Measurements from ENCODE around the gene BTNL3. TPM values are rescaled to one million over a fixed set of nuclear protein-coding genes. Genes with fewer than 3 reads are reported as not detected.

The BTNL3 gene
- total and polyA plus RNA-seq, 2 experiments from 2014 or later: 0.08 TPM; not detected in 1

GRCh38 chr5:181044093-181044599 lies 55.5 kb downstream of the BTNL3 start:
- no peak overlapping the region for H3K4me3 ChIP-seq
- peaks cover 5% of the 10 kb centered on the region for H3K4me1 Mint-ChIP-seq
- no peaks in the 10 kb centered on the region for H4K20me1 ChIP-seq (replicated peaks; ENCODE audit: insufficient read depth)
- no peaks in the 10 kb centered on the region for H3K4me1 ChIP-seq (ENCODE audit: insufficient read depth)
- H3K4me2 ChIP-seq: no peak overlapping the region
- H3K27ac Mint-ChIP-seq: no peak overlapping the region
- no peak for ATAC-seq
- H3K79me2 ChIP-seq (replicated peaks; ENCODE audit: insufficient read depth): no peaks in the 10 kb centered on the region; the same call in 1 of the 2 replicates
- no peaks in the 10 kb centered on the region for H3F3A ChIP-seq (replicated peaks; ENCODE audit: low read depth)
- no peak overlapping the region for H3K4me3 Mint-ChIP-seq
- H3K27me3 Mint-ChIP-seq (ENCODE audit: insufficient read depth, low read depth, poor library complexity): peaks cover 6% of the 10 kb centered on the region
- no peaks in the 10 kb centered on the region; the same call in 1 of the 2 replicates for H3K9me2 ChIP-seq (ENCODE audit: insufficient read depth)
- H3K36me3 ChIP-seq (ENCODE audit: insufficient read depth): no peaks in the 10 kb centered on the region
- TF ChIP-seq REST (IDR thresholded peaks at IDR 0.05; ENCODE audit: unreplicated experiment): no peak
- no peaks in the 10 kb centered on the region for H3K36me3 Mint-ChIP-seq (ENCODE audit: low read depth)
- no peak overlapping the region for H3K27ac ChIP-seq (ENCODE audit: low read depth)
- DNase-seq (ENCODE audit: low spot score): no peak
- no peaks in the 10 kb centered on the region for H3K9me3 Mint-ChIP-seq
- peaks cover 25% of the 10 kb centered on the region for H3K27me3 ChIP-seq (ENCODE audit: insufficient read depth)
- no peak overlapping the region for H2AFZ ChIP-seq

- DNase-seq (ENCODE audit: low spot score) (no peak), ATAC-seq (no peak)
- H3K4me3 ChIP-seq: no peak overlapping the region
- no peaks in the 10 kb centered on the region; the same call in 1 of the 2 replicates for H3K9me2 ChIP-seq (ENCODE audit: insufficient read depth)
- H3K4me3 Mint-ChIP-seq: no peak overlapping the region
- no peaks in the 10 kb centered on the region for H3K4me1 ChIP-seq (ENCODE audit: insufficient read depth)
- peaks cover 32% of the 10 kb centered on the region for H3K27me3 ChIP-seq (ENCODE audit: insufficient read depth)
- H3K4me1 Mint-ChIP-seq: peaks cover 3% of the 10 kb centered on the region
- H3K27me3 Mint-ChIP-seq (ENCODE audit: insufficient read depth, low read depth, poor library complexity): peaks cover 9% of the 10 kb centered on the region
- peak overlapping the region; percentile 38; the same call in 1 of the 2 replicates for H2AFZ ChIP-seq
- no peaks in the 10 kb centered on the region; the same call in 1 of the 2 replicates for H3K79me2 ChIP-seq (replicated peaks; ENCODE audit: insufficient read depth)
- no peak overlapping the region for H3K4me2 ChIP-seq
- H3K27ac ChIP-seq (ENCODE audit: low read depth): no peak overlapping the region
- no peaks in the 10 kb centered on the region for H4K20me1 ChIP-seq (replicated peaks; ENCODE audit: insufficient read depth)
- H3K9me3 Mint-ChIP-seq: no peaks in the 10 kb centered on the region
- no peaks in the 10 kb centered on the region for H3F3A ChIP-seq (replicated peaks; ENCODE audit: low read depth)
- H3K36me3 ChIP-seq (ENCODE audit: insufficient read depth): no peaks in the 10 kb centered on the region
- H3K27ac Mint-ChIP-seq: no peak overlapping the region
- no peaks in the 10 kb centered on the region for H3K36me3 Mint-ChIP-seq (ENCODE audit: low read depth)
- TF ChIP-seq ETS1 (IDR thresholded peaks at IDR 0.05) (no peak), REST (IDR thresholded peaks at IDR 0.05; ENCODE audit: unreplicated experiment) (no peak), ZNF331 (CRISPR knock-in tag; IDR thresholded peaks at IDR 0.05; ENCODE audit: low read depth) (no peak), EZH2phosphoT487 (IDR thresholded peaks at IDR 0.05; ENCODE audit: unreplicated experiment) (no peak), ZNF462 (CRISPR knock-in tag; IDR thresholded peaks at IDR 0.05) (no peak)
Measured at GRCh38 chr5:181044662-181045305, 56.1 kb downstream of the BTNL3 start.

Measured in GM23338 (cell line).